ENCODE data around the gene PNMT.

GRCh38 chr17:39660011-39660360, 8.3 kb upstream of the PNMT start:
- no peak for TF ChIP-seq CTCF (conservative IDR thresholded peaks at IDR 0.05 in 1 of 2, IDR thresholded peaks at IDR 0.05 in 1 of 2; ENCODE audit: low read depth in 1 of 2, low read length in 2 of 2)
- TF ChIP-seq EZH2 (IDR thresholded peaks at IDR 0.05; ENCODE audit: low read length, missing control alignments) = no peak
